Measurements from ENCODE around the gene CCDC78. TPM values are rescaled to one million over a fixed set of nuclear protein-coding genes. Genes with fewer than 3 reads are reported as not detected.

CCDC78 gene
- total and polyA plus RNA-seq, 2 of the 13 experiments (the other 11 are each of a cell fraction or from before 2014, with no cell fraction given), result 0.53 to 1.5 TPM

DNA sequence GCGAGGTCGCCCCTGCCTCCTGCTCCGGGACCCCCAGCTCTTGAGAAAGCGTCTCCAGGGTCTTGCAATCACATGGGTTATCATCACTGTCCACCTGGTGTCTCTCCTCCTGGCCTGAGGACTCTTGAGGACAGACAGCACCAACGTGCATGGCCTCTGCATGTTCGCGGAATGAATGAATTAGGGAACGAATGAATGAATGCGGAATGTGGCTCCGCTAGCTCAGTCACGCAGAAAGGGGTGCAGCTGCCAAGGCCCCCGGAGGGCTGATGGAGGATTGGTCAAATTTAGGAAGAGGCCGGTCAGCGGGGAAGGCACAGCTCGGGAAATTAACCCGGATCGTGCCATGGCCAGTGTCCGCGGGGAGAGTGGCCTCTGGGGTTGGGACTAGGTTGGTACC is 23.9 kb downstream of the CCDC78 start:
- intact Hi-C loops (cut with micrococcal nuclease; ENCODE audit: unreplicated experiment) (no loop called here), in situ Hi-C loops (cut with HindIII; ENCODE audit: extremely low pct_ligation_motif_present, low pct_unique_long_range_greater_than_20kb) (no loop called here)
- H2AFZ ChIP-seq (ENCODE audit: low read length), result no peak overlapping the region
- no peaks in the 10 kb centered on the region for H3K36me3 ChIP-seq (replicated peaks in 1 of 2; ENCODE audit: control insufficient read depth in 1 of 2, insufficient read depth in 2 of 2, low read length in 2 of 2)
- TF ChIP-seq NR1H2 (CRISPR knock-in tag; IDR thresholded peaks at IDR 0.05; ENCODE audit: borderline replicate concordance, low read depth) (no peak), ZNF329 (CRISPR knock-in tag; IDR thresholded peaks at IDR 0.05; ENCODE audit: low read depth) (no peak), ZNF138 (CRISPR knock-in tag; IDR thresholded peaks at IDR 0.05; ENCODE audit: low read depth) (no peak), ZNF674 (CRISPR knock-in tag; IDR thresholded peaks at IDR 0.05; ENCODE audit: low read depth) (no peak), SMC3 (IDR thresholded peaks at IDR 0.05; ENCODE audit: low read length) (no peak), ZNF34 (CRISPR knock-in tag; IDR thresholded peaks at IDR 0.05; ENCODE audit: borderline replicate concordance) (no peak)
- TF ChIP-seq, protein P1, sequence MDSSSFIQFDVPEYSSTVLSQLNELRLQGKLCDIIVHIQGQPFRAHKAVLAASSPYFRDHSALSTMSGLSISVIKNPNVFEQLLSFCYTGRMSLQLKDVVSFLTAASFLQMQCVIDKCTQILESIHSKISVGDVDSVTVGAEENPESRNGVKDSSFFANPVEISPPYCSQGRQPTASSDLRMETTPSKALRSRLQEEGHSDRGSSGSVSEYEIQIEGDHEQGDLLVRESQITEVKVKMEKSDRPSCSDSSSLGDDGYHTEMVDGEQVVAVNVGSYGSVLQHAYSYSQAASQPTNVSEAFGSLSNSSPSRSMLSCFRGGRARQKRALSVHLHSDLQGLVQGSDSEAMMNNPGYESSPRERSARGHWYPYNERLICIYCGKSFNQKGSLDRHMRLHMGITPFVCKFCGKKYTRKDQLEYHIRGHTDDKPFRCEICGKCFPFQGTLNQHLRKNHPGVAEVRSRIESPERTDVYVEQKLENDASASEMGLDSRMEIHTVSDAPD (CRISPR knock-in tag; IDR thresholded peaks at IDR 0.05), result no peak
- TF ChIP-seq, protein P2, sequence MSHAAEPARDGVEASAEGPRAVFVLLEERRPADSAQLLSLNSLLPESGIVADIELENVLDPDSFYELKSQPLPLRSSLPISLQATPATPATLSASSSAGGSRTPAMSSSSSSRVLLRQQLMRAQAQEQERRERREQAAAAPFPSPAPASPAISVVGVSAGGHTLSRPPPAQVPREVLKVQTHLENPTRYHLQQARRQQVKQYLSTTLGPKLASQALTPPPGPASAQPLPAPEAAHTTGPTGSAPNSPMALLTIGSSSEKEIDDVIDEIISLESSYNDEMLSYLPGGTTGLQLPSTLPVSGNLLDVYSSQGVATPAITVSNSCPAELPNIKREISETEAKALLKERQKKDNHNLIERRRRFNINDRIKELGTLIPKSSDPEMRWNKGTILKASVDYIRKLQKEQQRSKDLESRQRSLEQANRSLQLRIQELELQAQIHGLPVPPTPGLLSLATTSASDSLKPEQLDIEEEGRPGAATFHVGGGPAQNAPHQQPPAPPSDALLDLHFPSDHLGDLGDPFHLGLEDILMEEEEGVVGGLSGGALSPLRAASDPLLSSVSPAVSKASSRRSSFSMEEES (CRISPR knock-in tag; IDR thresholded peaks at IDR 0.05), result no peak
- TF ChIP-seq, protein P3, sequence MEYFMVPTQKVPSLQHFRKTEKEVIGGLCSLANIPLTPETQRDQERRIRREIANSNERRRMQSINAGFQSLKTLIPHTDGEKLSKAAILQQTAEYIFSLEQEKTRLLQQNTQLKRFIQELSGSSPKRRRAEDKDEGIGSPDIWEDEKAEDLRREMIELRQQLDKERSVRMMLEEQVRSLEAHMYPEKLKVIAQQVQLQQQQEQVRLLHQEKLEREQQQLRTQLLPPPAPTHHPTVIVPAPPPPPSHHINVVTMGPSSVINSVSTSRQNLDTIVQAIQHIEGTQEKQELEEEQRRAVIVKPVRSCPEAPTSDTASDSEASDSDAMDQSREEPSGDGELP (IDR thresholded peaks at IDR 0.05; ENCODE audit: borderline replicate concordance, low read depth), result no peak
- no peak overlapping the region for H3K27ac ChIP-seq (ENCODE audit: extremely low read length, insufficient read depth, low read length)
- H3K4me2 ChIP-seq (ENCODE audit: low read depth, low read length), result no peak overlapping the region
- no peak for ATAC-seq
- POLR2A ChIA-PET, result no interaction called here
- WGBS (ENCODE audit: low lambda C conversion rate), result 42% methylated on average over 19 of the region's 19 CpGs
- H4K20me1 ChIP-seq (ENCODE audit: insufficient read depth, low read length), result peaks cover 3% of the 10 kb centered on the region; the same call in 1 of the 2 replicates
- FAIRE-seq, result no peak
- no peak overlapping the region for H3K4me3 ChIP-seq (replicated peaks in 1 of 3; ENCODE audit: insufficient read depth in 1 of 3, low read depth in 2 of 3, low read length in 3 of 3)
- no peak overlapping the region for H3K9ac ChIP-seq (ENCODE audit: insufficient read depth, low read depth, low read length)
- BruUV-seq (replicated peaks), result no TSS peak
- DNase-seq (ENCODE audit: low spot score), result no peak
- CTCF ChIA-PET (ENCODE audit: low intra/inter-chr PET ratio, low total read pairs), result no interaction called here
- H3K79me2 ChIP-seq (ENCODE audit: insufficient read depth, low read length), result no peaks in the 10 kb centered on the region
- H3K27me3 ChIP-seq (ENCODE audit: control insufficient read depth in 1 of 2, insufficient read depth in 2 of 2, low read length in 2 of 2), result peaks cover 33 to 72% of the 10 kb centered on the region in 2 experiments
- no peaks in the 10 kb centered on the region for H3K4me1 ChIP-seq (ENCODE audit: insufficient read depth, low read length)
- no peaks in the 10 kb centered on the region for H3K9me3 ChIP-seq (ENCODE audit: low read length)
